Osteoblast (primary cell): ENCODE data around the gene CTNNA2. TPM values are rescaled to one million over a fixed set of nuclear protein-coding genes. Genes with fewer than 3 reads are reported as not detected.

Experiments
- DNase-seq: peaks from one replicate; pipeline ENCODE4 v3.0.0; 2011; ENCODE audit warnings: low spot score, mixed read lengths; ENCODE audit not compliant: insufficient read length; ENCODE audit errors: missing footprints
- H2AFZ ChIP-seq: 2 replicates; pipeline ENCODE4 v1.6.0; 2011; ENCODE audit warnings: mild to moderate bottlenecking, low read length
- H3K27ac ChIP-seq: 2 replicates; pipeline ENCODE4 v1.5.1; 2011; ENCODE audit warnings: mild to moderate bottlenecking, low read depth, low read length, moderate library complexity
- H3K27me3 ChIP-seq: 2 replicates; pipeline ENCODE4 v1.6.0; 2012; ENCODE audit warnings: mild to moderate bottlenecking, control low read depth, inconsistent platforms, low read length, moderate library complexity; ENCODE audit not compliant: insufficient read depth
- H3K36me3 ChIP-seq: 2 replicates; pipeline ENCODE4 v1.5.1; 2011; ENCODE audit warnings: mild to moderate bottlenecking, low read length, control low read depth, moderate library complexity; ENCODE audit not compliant: insufficient read depth
- H3K4me1 ChIP-seq: 2 replicates; pipeline ENCODE4 v1.5.1; 2011; ENCODE audit warnings: mild to moderate bottlenecking, low read length, control low read depth, moderate library complexity; ENCODE audit not compliant: insufficient read depth
- H3K4me2 ChIP-seq: 2 replicates; pipeline ENCODE4 v1.6.0; 2011; ENCODE audit warnings: mild to moderate bottlenecking, low read length; ENCODE audit not compliant: insufficient read depth
- H3K4me3 ChIP-seq: fragments of 200-600 bp; sonication (generic); 3 replicates; pipeline ENCODE4 v1.5.1; 2012; ENCODE audit warnings: mild to moderate bottlenecking, low read length, inconsistent platforms; ENCODE audit not compliant: insufficient read depth
- H3K79me2 ChIP-seq: 2 replicates; pipeline ENCODE4 v1.6.0; 2012; ENCODE audit warnings: mild to moderate bottlenecking, low read length, control low read depth, inconsistent platforms; ENCODE audit not compliant: insufficient read depth
- H3K9me3 ChIP-seq: 2 replicates; pipeline ENCODE4 v1.5.1; 2011; ENCODE audit warnings: low read depth, low read length, control low read depth
- H4K20me1 ChIP-seq: 2 replicates; pipeline ENCODE4 v1.6.0; 2012; ENCODE audit warnings: mild to moderate bottlenecking, low read length, control low read depth; ENCODE audit not compliant: insufficient read depth
- total RNA-seq: library from RNA; depleted of rRNA; stranded (reverse); fragments of >200 nt; gene quantifications from 2 replicates; pipeline ENCODE4 v1.2.3, GENCODE V29; 2012
- TF ChIP-seq, protein P1 (sequence below): IDR thresholded peaks from 2 replicates; pipeline ENCODE4 v1.5.1; 2011; ENCODE audit warnings: mild to moderate bottlenecking, low read depth, low read length, moderate library complexity; ENCODE audit errors: extremely low read depth

The CTNNA2 gene
- total RNA-seq, 1 donor, result not detected

DNA sequence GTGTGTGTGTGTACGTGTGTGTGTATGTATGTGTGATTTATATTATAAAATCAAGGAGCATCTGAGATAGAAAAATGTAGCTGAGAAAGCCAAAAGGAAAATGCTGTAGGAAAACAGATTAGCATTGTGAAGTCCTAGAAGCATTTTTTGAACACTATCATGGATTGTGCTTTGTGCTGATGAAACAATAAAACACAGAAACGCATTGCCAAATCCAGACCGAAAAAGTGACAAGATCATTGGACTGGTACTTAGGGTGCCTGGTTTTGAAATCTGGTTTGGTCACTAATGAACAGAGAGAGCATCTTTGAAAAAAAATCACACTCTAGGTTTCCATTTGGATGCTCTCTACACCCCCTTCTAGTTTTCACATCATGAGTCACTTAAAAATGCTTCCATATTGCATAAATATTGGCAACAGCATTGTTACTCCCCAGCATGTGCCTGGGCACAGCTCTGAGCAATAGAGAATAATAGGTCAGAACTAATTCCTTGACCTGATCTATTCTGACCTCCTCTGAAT is 1006.3 kb downstream of the CTNNA2 start:
- Histone ChIP-seq H3K36me3 (no peaks in the 10 kb centered on the region), H3K27me3 (no peaks in the 10 kb centered on the region), H2AFZ (no peak overlapping the region), H3K4me2 (no peak overlapping the region), H3K4me1 (no peaks in the 10 kb centered on the region), H3K79me2 (no peaks in the 10 kb centered on the region), H4K20me1 (no peaks in the 10 kb centered on the region), H3K9me3 (no peaks in the 10 kb centered on the region), H3K27ac (no peak overlapping the region), H3K4me3 (no peak overlapping the region)
- TF ChIP-seq, protein P1, sequence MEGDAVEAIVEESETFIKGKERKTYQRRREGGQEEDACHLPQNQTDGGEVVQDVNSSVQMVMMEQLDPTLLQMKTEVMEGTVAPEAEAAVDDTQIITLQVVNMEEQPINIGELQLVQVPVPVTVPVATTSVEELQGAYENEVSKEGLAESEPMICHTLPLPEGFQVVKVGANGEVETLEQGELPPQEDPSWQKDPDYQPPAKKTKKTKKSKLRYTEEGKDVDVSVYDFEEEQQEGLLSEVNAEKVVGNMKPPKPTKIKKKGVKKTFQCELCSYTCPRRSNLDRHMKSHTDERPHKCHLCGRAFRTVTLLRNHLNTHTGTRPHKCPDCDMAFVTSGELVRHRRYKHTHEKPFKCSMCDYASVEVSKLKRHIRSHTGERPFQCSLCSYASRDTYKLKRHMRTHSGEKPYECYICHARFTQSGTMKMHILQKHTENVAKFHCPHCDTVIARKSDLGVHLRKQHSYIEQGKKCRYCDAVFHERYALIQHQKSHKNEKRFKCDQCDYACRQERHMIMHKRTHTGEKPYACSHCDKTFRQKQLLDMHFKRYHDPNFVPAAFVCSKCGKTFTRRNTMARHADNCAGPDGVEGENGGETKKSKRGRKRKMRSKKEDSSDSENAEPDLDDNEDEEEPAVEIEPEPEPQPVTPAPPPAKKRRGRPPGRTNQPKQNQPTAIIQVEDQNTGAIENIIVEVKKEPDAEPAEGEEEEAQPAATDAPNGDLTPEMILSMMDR, result no peak
- no peak for DNase-seq

DNA sequence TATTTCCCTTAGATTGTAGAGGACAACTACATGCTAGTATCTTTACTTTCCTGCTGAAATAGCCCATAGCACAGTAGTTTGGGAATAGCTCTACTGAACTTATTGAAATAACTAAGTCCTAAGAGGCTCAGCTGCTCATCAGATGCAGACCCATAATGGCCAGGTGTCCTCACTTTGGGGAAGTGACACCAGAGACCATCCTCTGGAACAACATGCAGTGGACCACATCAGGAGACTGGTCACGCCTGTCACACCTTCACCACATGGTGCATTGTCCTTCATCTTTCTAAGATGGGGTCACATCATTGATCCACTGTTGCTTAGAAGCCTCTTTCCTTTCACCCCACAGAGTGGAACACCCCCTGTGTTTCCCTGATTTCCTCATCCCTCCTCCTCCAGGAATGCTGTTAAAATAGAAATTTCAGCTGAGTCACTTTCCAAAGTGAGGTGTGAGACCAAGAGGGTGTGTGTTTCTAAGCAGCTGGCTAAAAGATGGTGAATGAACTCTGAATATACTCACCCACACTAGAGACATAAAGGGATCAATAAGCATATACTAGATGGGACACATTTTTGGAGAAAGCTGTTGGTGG is 1006.9 kb downstream of the CTNNA2 start:
- no peaks in the 10 kb centered on the region for H3K36me3 ChIP-seq
- H3K79me2 ChIP-seq, result no peaks in the 10 kb centered on the region
- H3K4me2 ChIP-seq, result no peak overlapping the region
- DNase-seq, result no peak
- no peaks in the 10 kb centered on the region for H4K20me1 ChIP-seq
- H3K9me3 ChIP-seq, result no peaks in the 10 kb centered on the region
- TF ChIP-seq, protein P1, result no peak
- H3K27me3 ChIP-seq, result no peaks in the 10 kb centered on the region
- no peak overlapping the region for H3K4me3 ChIP-seq
- H3K27ac ChIP-seq, result no peak overlapping the region
- no peak overlapping the region for H2AFZ ChIP-seq
- no peaks in the 10 kb centered on the region for H3K4me1 ChIP-seq

DNA sequence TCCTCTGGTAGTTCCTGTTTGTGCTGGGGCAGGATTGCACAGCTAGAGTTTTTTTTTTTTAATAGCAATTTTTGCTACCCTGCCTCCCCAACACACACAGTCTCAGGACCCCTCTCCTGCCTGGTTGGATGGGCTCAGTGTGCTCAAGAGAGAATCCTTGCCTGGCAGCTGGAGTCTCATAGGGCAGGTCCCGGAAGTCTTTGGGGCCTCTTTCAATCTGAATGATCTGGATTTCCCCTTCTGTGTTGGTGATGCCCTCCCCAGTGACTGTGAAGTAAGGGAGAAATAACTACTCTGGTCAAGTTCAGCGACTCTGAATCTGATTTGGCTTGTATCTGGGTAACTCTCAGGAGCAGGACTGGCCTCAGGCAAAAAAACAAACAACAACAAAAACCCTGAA is 1012.3 kb downstream of the CTNNA2 start:
- no peaks in the 10 kb centered on the region for H3K27me3 ChIP-seq
- no peaks in the 10 kb centered on the region for H3K36me3 ChIP-seq
- no peak overlapping the region for H2AFZ ChIP-seq
- no peak overlapping the region for H3K27ac ChIP-seq
- no peaks in the 10 kb centered on the region for H3K9me3 ChIP-seq
- H3K79me2 ChIP-seq, result no peaks in the 10 kb centered on the region
- TF ChIP-seq, protein P1, result no peak
- no peak overlapping the region for H3K4me3 ChIP-seq
- no peak for DNase-seq
- no peaks in the 10 kb centered on the region for H3K4me1 ChIP-seq
- H3K4me2 ChIP-seq, result no peak overlapping the region
- no peaks in the 10 kb centered on the region for H4K20me1 ChIP-seq

DNA sequence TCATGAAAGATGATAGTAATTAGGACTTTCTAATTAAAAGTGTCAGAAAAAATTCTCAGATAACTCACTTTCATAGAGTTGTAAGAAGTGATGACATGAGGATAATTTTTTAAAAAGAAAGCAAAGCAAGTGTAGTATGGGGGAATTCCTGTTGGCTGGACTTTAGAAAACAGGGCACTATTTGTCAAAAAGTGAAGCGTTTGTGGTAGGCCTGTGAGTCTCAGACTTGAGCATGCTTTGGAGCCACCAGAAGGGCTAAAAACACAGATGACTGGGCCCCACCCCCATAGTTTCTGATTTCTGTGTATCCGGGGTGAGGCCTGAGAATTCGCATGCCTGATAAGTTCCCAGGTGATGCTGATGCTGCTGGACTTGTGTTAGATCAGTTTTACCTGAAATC is 1014.3 kb downstream of the CTNNA2 start:
- Histone ChIP-seq H3K4me3 (no peak overlapping the region), H3K4me2 (no peak overlapping the region), H3K9me3 (no peaks in the 10 kb centered on the region), H3K36me3 (no peaks in the 10 kb centered on the region), H3K4me1 (no peaks in the 10 kb centered on the region), H4K20me1 (no peaks in the 10 kb centered on the region), H3K79me2 (no peaks in the 10 kb centered on the region), H3K27ac (no peak overlapping the region), H2AFZ (no peak overlapping the region), H3K27me3 (no peaks in the 10 kb centered on the region)
- no peak for DNase-seq
- TF ChIP-seq, protein P1, result no peak
